HepG2 (cell line): ENCODE measurements around the gene UGT1A3. TPM values are rescaled to one million over a fixed set of nuclear protein-coding genes. Genes with fewer than 3 reads are reported as not detected.

ENCODE experiments used
- ATAC-seq: fragments of 200-7000 bp; cut with Tn5 transposase; 3 replicates; pipeline ENCODE4 v1.9.1; 2020; ENCODE audit warnings: mild to moderate bottlenecking, moderate library complexity
- BruUV-seq: library from RNA; stranded (reverse); fragments of 400-500 nt; replicated peaks from 2 replicates; lab custom pipeline; 2021; lab: Mats Ljungman, UMichigan
- CTCF ChIA-PET: fragments of 300-600 bp; formaldehyde crosslinking; extraction: SDS; loops from one replicate; lab custom pipeline; 2021; ENCODE audit warnings: low total read pairs, inconsistent platforms, low intra/inter-chr PET ratio; lab: Yijun Ruan, JAX
- POLR2A ChIA-PET: fragments of 350-600 bp; sonication (Branson Sonifier 250); formaldehyde crosslinking; loops from one replicate; lab custom pipeline; 2020; ENCODE audit warnings: antibody characterized with exemption, inconsistent platforms; lab: Yijun Ruan, JAX
- DNase-seq: peaks from one replicate; pipeline ENCODE4 v3.0.0-alpha.2; 2015; ENCODE audit warnings: low spot score
- FAIRE-seq: peaks from 3 replicates; lab custom pipeline; 2011; peaks lifted over from hg19 to GRCh38; lab: Jason Lieb, UNC
- H2AFZ ChIP-seq: one replicate; pipeline ENCODE4 v1.6.1; 2011; ENCODE audit warnings: low read length, inconsistent platforms
- H3K27ac ChIP-seq: fragments of 300-600 bp; 3 replicates; pipeline ENCODE4 v1.8.0; 2011; ENCODE audit warnings: mixed run types, mild to moderate bottlenecking, mixed read lengths, low read length, inconsistent platforms; ENCODE audit not compliant: insufficient read depth; ENCODE audit errors: extremely low read length
- H3K27me3 ChIP-seq, 2 experiments: fragments of 200-600 bp in 1 of 2; 2 replicates in 1 of 2; 3 replicates in 1 of 2; pipeline versions ENCODE4 v1.6.0 to v1.8.0; 2011; ENCODE audit warnings: low read length in 2 of 2, mild to moderate bottlenecking in 2 of 2, moderate library complexity in 2 of 2, inconsistent platforms in 1 of 2; ENCODE audit not compliant: insufficient read depth in 2 of 2, control insufficient read depth in 1 of 2
- H3K36me3 ChIP-seq, 2 experiments: fragments of 200-600 bp in 1 of 2; replicated peaks in 1 of 2; 2 replicates in 1 of 2; 3 replicates in 1 of 2; pipeline versions ENCODE4 v1.5.1 to v1.8.0; 2011; ENCODE audit warnings: low read length in 2 of 2, inconsistent platforms in 1 of 2; ENCODE audit not compliant: insufficient read depth in 2 of 2, control insufficient read depth in 1 of 2
- H3K4me1 ChIP-seq: 2 replicates; pipeline ENCODE4 v1.5.1; 2012; ENCODE audit warnings: low read length, inconsistent platforms; ENCODE audit not compliant: insufficient read depth
- H3K4me2 ChIP-seq: 2 replicates; pipeline ENCODE4 v1.6.0; 2011; ENCODE audit warnings: low read depth, low read length, inconsistent platforms
- H3K4me3 ChIP-seq, 3 experiments: fragments of 200-600 bp in 1 of 3; sonication (generic), shearing (Covaris generic) in 1 of 3; replicated peaks in 1 of 3; 2 replicates each; pipeline ENCODE4 v1.5.1; 2011 to 2016; ENCODE audit warnings: low read length in 3 of 3, inconsistent platforms in 2 of 3, low read depth in 2 of 3, mild to moderate bottlenecking in 2 of 3, control low read depth in 1 of 3, mixed read lengths in 1 of 3; ENCODE audit not compliant: insufficient read depth in 1 of 3
- H3K79me2 ChIP-seq: one replicate; pipeline ENCODE4 v1.6.1; 2011; ENCODE audit warnings: low read length, inconsistent platforms; ENCODE audit not compliant: insufficient read depth
- H3K9ac ChIP-seq: 2 replicates; pipeline ENCODE4 v1.6.0; 2011; ENCODE audit warnings: mild to moderate bottlenecking, low read depth, low read length, inconsistent platforms; ENCODE audit not compliant: insufficient read depth
- H3K9me3 ChIP-seq: 2 replicates; pipeline ENCODE4 v1.5.1; 2012; ENCODE audit warnings: mild to moderate bottlenecking, low read length
- H4K20me1 ChIP-seq: 2 replicates; pipeline ENCODE4 v1.6.0; 2011; ENCODE audit warnings: inconsistent platforms, mild to moderate bottlenecking, low read length, moderate library complexity; ENCODE audit not compliant: insufficient read depth
- HNRNPUL1 ChIP-seq: fragments of 200-400 bp; formaldehyde crosslinking; IDR thresholded peaks from 2 replicates; pipeline ENCODE4 v1.6.1; 2017; ENCODE audit warnings: low read depth, mild to moderate bottlenecking, low read length, moderate library complexity
- MAFF ChIP-seq: IDR thresholded peaks from 2 replicates; pipeline ENCODE4 v1.6.1; 2011; ENCODE audit warnings: low read depth, low read length, improper control_type of control experiment
- ZNF235 ChIP-seq: sonication (generic); formaldehyde crosslinking; IDR thresholded peaks from 2 replicates; pipeline ENCODE4 v1.8.1; 2023; ENCODE audit warnings: mild to moderate bottlenecking, missing genetic modification reagents, borderline replicate concordance
- WGBS: methylation state at CpG from one replicate; pipeline ENCODE4 v1.1.6; 2017; ENCODE audit warnings: low lambda C conversion rate; 5-methylcytosine and 5-hydroxymethylcytosine counted together
- in situ Hi-C: cut with HindIII; loops from 2 replicates; pipeline ENCODE4 v1.10.0; 2017; ENCODE audit warnings: low pct_unique_long_range_greater_than_20kb; ENCODE audit not compliant: extremely low pct_ligation_motif_present
- intact Hi-C: fragments of 100-400 bp; cut with micrococcal nuclease; formaldehyde crosslinking; loops from one replicate; pipeline ENCODE4 v1.10.0; 2022; ENCODE audit not compliant: unreplicated experiment
- polyA plus RNA-seq, 8 experiments: library from polyadenylated mRNA; depleted of rRNA in 3 of 8; stranded (reverse) in 7 of 8; unstranded in 1 of 8; fragments of >200 nt; fragmentation: Illumina TruSeq in 4 of 8; extraction: Trizol in 4 of 8; gene quantifications; 2 replicates each; pipeline versions ENCODE4 v1.2.1 to v1.2.3, GENCODE V29; 2011 to 2016; ENCODE audit warnings: low read depth in 4 of 8, missing spikeins in 1 of 8, mixed read lengths in 1 of 8; ENCODE audit not compliant: insufficient read depth in 1 of 8
- total RNA-seq, 5 experiments: library from RNA; depleted of rRNA; stranded (reverse); fragments of >200 nt; fragmentation: Illumina TruSeq; extraction: Trizol; gene quantifications; 2 replicates each; pipeline ENCODE4 v1.2.3, GENCODE V29; 2016; ENCODE audit warnings: low read depth in 1 of 5
- TF ChIP-seq, protein P1 (sequence below): sonication (generic); formaldehyde crosslinking; IDR thresholded peaks from 2 replicates; pipeline ENCODE4 v1.8.1; 2023; ENCODE audit warnings: mild to moderate bottlenecking, missing genetic modification reagents
- TF ChIP-seq, protein P2 (sequence below): sonication (generic); formaldehyde crosslinking; IDR thresholded peaks from 2 replicates; pipeline ENCODE4 v1.8.1; 2022; ENCODE audit warnings: mild to moderate bottlenecking, missing genetic modification reagents
- TF ChIP-seq, protein P3 (sequence below): sonication (generic); formaldehyde crosslinking; IDR thresholded peaks from 2 replicates; pipeline ENCODE4 v1.5.1; 2020; ENCODE audit warnings: mild to moderate bottlenecking, missing genetic modification reagents, moderate library complexity

UGT1A3 gene
- total and polyA plus RNA-seq, 2 of the 13 experiments (the other 11 are each of a cell fraction or from before 2014, with no cell fraction given) = not detected

DNA sequence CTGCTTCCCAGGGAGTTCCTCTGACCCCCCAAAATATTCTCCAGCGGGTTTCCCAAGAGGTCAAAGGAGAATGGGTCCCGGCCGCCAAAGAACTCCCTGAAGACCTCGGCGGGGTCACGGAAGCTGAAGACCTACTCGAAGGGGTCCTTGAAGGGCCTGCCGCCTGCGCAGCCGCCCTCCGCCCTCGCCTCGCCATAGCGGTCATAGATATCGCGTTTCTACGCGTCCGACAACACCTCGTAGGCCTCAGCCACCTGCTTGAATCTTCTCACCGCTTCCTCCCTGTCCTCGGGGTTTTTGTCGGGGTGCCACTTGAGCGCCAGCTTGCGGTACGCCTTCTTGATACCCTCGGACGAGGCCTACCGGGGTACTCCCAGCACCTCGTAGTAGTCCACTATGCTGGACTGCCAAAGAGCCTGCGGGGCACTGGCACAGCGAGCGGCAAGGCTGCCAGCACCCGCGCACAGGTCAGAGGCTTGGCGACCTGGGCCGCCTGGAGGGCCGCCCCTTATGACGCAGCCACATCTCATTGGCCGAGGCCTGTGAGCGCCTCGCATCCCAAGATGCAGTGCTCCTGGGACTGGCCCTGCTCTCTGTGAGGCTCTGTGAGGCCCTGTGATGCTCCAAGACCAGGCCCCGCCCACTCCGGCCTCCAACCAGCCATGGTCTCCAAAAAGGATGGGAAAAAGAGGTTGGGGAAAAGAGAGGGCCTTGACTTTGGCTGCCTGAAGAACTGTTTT lies 26.2 kb downstream of the UGT1A3 start:
- no TSS peak for BruUV-seq
- ATAC-seq (no peak), DNase-seq (no peak), FAIRE-seq (no peak)
- Histone ChIP-seq H3K27ac (no peak overlapping the region), H2AFZ (no peak overlapping the region), H3K9ac (no peak overlapping the region), H3K27me3 (peaks cover 7 to 78% of the 10 kb centered on the region in 2 experiments; a peak in 4 of 5 replicates), H3K36me3 (no peaks in the 10 kb centered on the region), H3K79me2 (no peaks in the 10 kb centered on the region), H3K4me1 (peaks cover 41% of the 10 kb centered on the region), H3K4me3 (no peak overlapping the region), H3K9me3 (peaks cover 23% of the 10 kb centered on the region), H3K4me2 (no peak overlapping the region), H4K20me1 (no peaks in the 10 kb centered on the region)
- WGBS = 96% methylated on average over 38 of the region's 44 CpGs
- CTCF ChIA-PET = no interaction called here
- TF ChIP-seq HNRNPUL1 (no peak), MAFF (no peak), ZNF235 (CRISPR knock-in tag) (no peak)
- TF ChIP-seq, protein P1, sequence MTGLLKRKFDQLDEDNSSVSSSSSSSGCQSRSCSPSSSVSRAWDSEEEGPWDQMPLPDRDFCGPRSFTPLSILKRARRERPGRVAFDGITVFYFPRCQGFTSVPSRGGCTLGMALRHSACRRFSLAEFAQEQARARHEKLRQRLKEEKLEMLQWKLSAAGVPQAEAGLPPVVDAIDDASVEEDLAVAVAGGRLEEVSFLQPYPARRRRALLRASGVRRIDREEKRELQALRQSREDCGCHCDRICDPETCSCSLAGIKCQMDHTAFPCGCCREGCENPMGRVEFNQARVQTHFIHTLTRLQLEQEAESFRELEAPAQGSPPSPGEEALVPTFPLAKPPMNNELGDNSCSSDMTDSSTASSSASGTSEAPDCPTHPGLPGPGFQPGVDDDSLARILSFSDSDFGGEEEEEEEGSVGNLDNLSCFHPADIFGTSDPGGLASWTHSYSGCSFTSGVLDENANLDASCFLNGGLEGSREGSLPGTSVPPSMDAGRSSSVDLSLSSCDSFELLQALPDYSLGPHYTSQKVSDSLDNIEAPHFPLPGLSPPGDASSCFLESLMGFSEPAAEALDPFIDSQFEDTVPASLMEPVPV (CRISPR knock-in tag) = no peak
- TF ChIP-seq, protein P2, sequence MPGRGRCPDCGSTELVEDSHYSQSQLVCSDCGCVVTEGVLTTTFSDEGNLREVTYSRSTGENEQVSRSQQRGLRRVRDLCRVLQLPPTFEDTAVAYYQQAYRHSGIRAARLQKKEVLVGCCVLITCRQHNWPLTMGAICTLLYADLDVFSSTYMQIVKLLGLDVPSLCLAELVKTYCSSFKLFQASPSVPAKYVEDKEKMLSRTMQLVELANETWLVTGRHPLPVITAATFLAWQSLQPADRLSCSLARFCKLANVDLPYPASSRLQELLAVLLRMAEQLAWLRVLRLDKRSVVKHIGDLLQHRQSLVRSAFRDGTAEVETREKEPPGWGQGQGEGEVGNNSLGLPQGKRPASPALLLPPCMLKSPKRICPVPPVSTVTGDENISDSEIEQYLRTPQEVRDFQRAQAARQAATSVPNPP (CRISPR knock-in tag) = no peak
- TF ChIP-seq, protein P3, sequence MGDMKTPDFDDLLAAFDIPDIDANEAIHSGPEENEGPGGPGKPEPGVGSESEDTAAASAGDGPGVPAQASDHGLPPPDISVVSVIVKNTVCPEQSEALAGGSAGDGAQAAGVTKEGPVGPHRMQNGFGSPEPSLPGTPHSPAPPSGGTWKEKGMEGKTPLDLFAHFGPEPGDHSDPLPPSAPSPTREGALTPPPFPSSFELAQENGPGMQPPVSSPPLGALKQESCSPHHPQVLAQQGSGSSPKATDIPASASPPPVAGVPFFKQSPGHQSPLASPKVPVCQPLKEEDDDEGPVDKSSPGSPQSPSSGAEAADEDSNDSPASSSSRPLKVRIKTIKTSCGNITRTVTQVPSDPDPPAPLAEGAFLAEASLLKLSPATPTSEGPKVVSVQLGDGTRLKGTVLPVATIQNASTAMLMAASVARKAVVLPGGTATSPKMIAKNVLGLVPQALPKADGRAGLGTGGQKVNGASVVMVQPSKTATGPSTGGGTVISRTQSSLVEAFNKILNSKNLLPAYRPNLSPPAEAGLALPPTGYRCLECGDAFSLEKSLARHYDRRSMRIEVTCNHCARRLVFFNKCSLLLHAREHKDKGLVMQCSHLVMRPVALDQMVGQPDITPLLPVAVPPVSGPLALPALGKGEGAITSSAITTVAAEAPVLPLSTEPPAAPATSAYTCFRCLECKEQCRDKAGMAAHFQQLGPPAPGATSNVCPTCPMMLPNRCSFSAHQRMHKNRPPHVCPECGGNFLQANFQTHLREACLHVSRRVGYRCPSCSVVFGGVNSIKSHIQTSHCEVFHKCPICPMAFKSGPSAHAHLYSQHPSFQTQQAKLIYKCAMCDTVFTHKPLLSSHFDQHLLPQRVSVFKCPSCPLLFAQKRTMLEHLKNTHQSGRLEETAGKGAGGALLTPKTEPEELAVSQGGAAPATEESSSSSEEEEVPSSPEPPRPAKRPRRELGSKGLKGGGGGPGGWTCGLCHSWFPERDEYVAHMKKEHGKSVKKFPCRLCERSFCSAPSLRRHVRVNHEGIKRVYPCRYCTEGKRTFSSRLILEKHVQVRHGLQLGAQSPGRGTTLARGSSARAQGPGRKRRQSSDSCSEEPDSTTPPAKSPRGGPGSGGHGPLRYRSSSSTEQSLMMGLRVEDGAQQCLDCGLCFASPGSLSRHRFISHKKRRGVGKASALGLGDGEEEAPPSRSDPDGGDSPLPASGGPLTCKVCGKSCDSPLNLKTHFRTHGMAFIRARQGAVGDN = 0 out of 2 replicates have a peak, but pooled peaks have one; percentile 23
- in situ Hi-C loops (no loop called here), intact Hi-C loops (no loop called here)
- POLR2A ChIA-PET = no interaction called here
